SK-N-SH (cell line): ENCODE results near the gene KLHL26. TPM values are rescaled to one million over a fixed set of nuclear protein-coding genes. Genes with fewer than 3 reads are reported as not detected.

Experiments
- CTCF ChIA-PET: fragments of 300-600, 350-600 bp; formaldehyde crosslinking; extraction: SDS; loops from one replicate; lab custom pipeline; 2021; lab: Yijun Ruan, JAX
- POLR2A ChIA-PET: fragments of 350-600 bp; sonication (Branson Sonifier 250); formaldehyde crosslinking; extraction: SDS; loops from one replicate; lab custom pipeline; 2020; ENCODE audit warnings: antibody characterized with exemption, inconsistent platforms; lab: Yijun Ruan, JAX
- DNase-seq: peaks from one replicate; pipeline ENCODE4 v3.0.0; 2012
- H2AFZ ChIP-seq: fragments of 200-600 bp; sonication (generic); 2 replicates; pipeline ENCODE4 v1.8.1; 2016; ENCODE audit warnings: antibody characterized with exemption, mild to moderate bottlenecking, low read depth
- H3F3A ChIP-seq: fragments of 200-600 bp; sonication (generic); replicated peaks from 2 replicates; pipeline ENCODE3; 2016; ENCODE audit warnings: antibody characterized with exemption, mild to moderate bottlenecking; ENCODE audit not compliant: insufficient read depth
- H3K27ac ChIP-seq, 2 experiments: fragments of 200-500 bp in 1 of 2; fragments of 200-600 bp in 1 of 2; sonication (Bioruptor generic) in 1 of 2; sonication (generic), shearing (Covaris generic) in 1 of 2; 2 replicates each; pipeline versions ENCODE4 v1.5.1 to v1.6.1; 2014 to 2016; ENCODE audit warnings: low read depth in 2 of 2, inconsistent platforms in 1 of 2, low read length in 1 of 2, mild to moderate bottlenecking in 1 of 2, mixed read lengths in 1 of 2
- H3K27me3 ChIP-seq: fragments of 200-600 bp; sonication (generic), shearing (Covaris generic); 2 replicates; pipeline ENCODE4 v1.6.1; 2016; ENCODE audit warnings: mixed run types; ENCODE audit not compliant: insufficient read depth
- H3K36me3 ChIP-seq, 2 experiments: fragments of 200-500 bp in 1 of 2; fragments of 200-600 bp in 1 of 2; sonication (Bioruptor generic) in 1 of 2; sonication (generic) in 1 of 2; replicated peaks in 1 of 2; 2 replicates each; pipeline versions ENCODE3 to v1.5.1; 2014 to 2016; ENCODE audit warnings: low read length in 1 of 2, mild to moderate bottlenecking in 1 of 2; ENCODE audit not compliant: insufficient read depth in 2 of 2, control insufficient read depth in 1 of 2
- H3K4me1 ChIP-seq, 2 experiments: fragments of 200-500 bp in 1 of 2; fragments of 200-600 bp in 1 of 2; sonication (Bioruptor generic) in 1 of 2; sonication (generic), shearing (Covaris generic) in 1 of 2; 2 replicates each; pipeline versions ENCODE4 v1.5.1 to v1.6.1; 2014 to 2016; ENCODE audit warnings: low read depth in 1 of 2, low read length in 1 of 2, mixed run types in 1 of 2; ENCODE audit not compliant: insufficient read depth in 2 of 2, control insufficient read depth in 1 of 2
- H3K4me2 ChIP-seq: fragments of 200-600 bp; sonication (generic), shearing (Covaris generic); 2 replicates; pipeline ENCODE4 v1.6.1; 2017; ENCODE audit warnings: mixed run types
- H3K4me3 ChIP-seq, 2 experiments: fragments of 200-500 bp in 1 of 2; fragments of 200-600 bp in 1 of 2; sonication (Bioruptor generic) in 1 of 2; sonication (generic), shearing (Covaris generic) in 1 of 2; 2 replicates each; pipeline versions ENCODE4 v1.5.1 to v1.8.1; 2014 to 2016; ENCODE audit warnings: low read depth in 2 of 2, inconsistent platforms in 1 of 2, low read length in 1 of 2, mild to moderate bottlenecking in 1 of 2, mixed read lengths in 1 of 2, moderate library complexity in 1 of 2
- H3K79me2 ChIP-seq: fragments of 200-600 bp; sonication (generic); 2 replicates; pipeline ENCODE4 v1.8.1; 2017; ENCODE audit warnings: mild to moderate bottlenecking; ENCODE audit not compliant: insufficient read depth
- H3K9ac ChIP-seq: fragments of 200-600 bp; sonication (generic); 2 replicates; pipeline ENCODE4 v1.6.1; 2017; ENCODE audit warnings: mixed run types
- H3K9me2 ChIP-seq: fragments of 200-600 bp; sonication (generic); 2 replicates; pipeline ENCODE4 v1.6.1; 2017; ENCODE audit warnings: mixed run types
- H3K9me3 ChIP-seq: fragments of 200-600 bp; sonication (generic); 2 replicates; pipeline ENCODE4 v1.6.1; 2017; ENCODE audit warnings: mixed run types, mild to moderate bottlenecking, moderate library complexity
- H4K20me1 ChIP-seq: fragments of 200-600 bp; sonication (generic); 2 replicates; pipeline ENCODE4 v1.6.1; 2017; ENCODE audit warnings: mild to moderate bottlenecking, mixed run types; ENCODE audit not compliant: insufficient read depth
- CTCF ChIP-seq: fragments of 200-600 bp; sonication (generic); IDR thresholded peaks from 2 replicates; pipeline ENCODE4 v1.6.1; 2017; ENCODE audit warnings: antibody characterized with exemption, mild to moderate bottlenecking, moderate library complexity
- EP300 ChIP-seq, 2 experiments: IDR thresholded peaks; 2 replicates each; pipeline versions ENCODE4 v1.4.0 to v1.6.1; 2012; ENCODE audit warnings: borderline replicate concordance in 1 of 2, low read depth in 1 of 2, low read length in 1 of 2
- EZH2phosphoT487 ChIP-seq: fragments of 200-600 bp; sonication (generic); IDR thresholded peaks from 2 replicates; pipeline ENCODE4 v1.6.1; 2017; ENCODE audit warnings: low read depth, mixed run types, mild to moderate bottlenecking, antibody characterized with exemption, moderate library complexity, borderline replicate concordance
- FOXJ3 ChIP-seq: sonication (generic); formaldehyde crosslinking; IDR thresholded peaks from 2 replicates; pipeline ENCODE4 v1.5.1; 2020; ENCODE audit warnings: mild to moderate bottlenecking, missing genetic modification reagents
- FOXM1 ChIP-seq: IDR thresholded peaks from 2 replicates; pipeline ENCODE4 v1.4.0; 2012; ENCODE audit warnings: low read depth, mild to moderate bottlenecking
- GABPA ChIP-seq: IDR thresholded peaks from 2 replicates; pipeline ENCODE4 v1.4.0; 2012; ENCODE audit warnings: low read depth, mild to moderate bottlenecking
- IRF3 ChIP-seq: fragments of 150-350 bp; IDR thresholded peaks from 2 replicates; pipeline ENCODE4 v1.6.1; 2016; ENCODE audit warnings: mild to moderate bottlenecking, low read depth, low read length
- JUND ChIP-seq: IDR thresholded peaks from 2 replicates; pipeline ENCODE4 v1.4.0; 2012
- MAX ChIP-seq: IDR thresholded peaks from 2 replicates; pipeline ENCODE4 v1.4.0; 2012; ENCODE audit warnings: low read depth
- MEF2A ChIP-seq: IDR thresholded peaks from 2 replicates; pipeline ENCODE4 v1.4.0; 2012; ENCODE audit warnings: low read depth, borderline replicate concordance
- NRF1 ChIP-seq: IDR thresholded peaks from 2 replicates; pipeline ENCODE4 v1.6.1; 2012; ENCODE audit warnings: low read depth, mild to moderate bottlenecking, low read length
- RXRA ChIP-seq: IDR thresholded peaks from 2 replicates; pipeline ENCODE4 v1.4.0; 2012; ENCODE audit warnings: low read depth, mild to moderate bottlenecking, borderline replicate concordance
- SIN3A ChIP-seq: IDR thresholded peaks from 2 replicates; pipeline ENCODE4 v1.6.1; 2012; ENCODE audit warnings: low read depth, mild to moderate bottlenecking, low read length, moderate library complexity, borderline replicate concordance
- SMC3 ChIP-seq: IDR thresholded peaks from 2 replicates; pipeline ENCODE4 v1.6.1; 2012; ENCODE audit warnings: low read depth, low read length, improper control_type of control experiment
- TEAD4 ChIP-seq: IDR thresholded peaks from 2 replicates; pipeline ENCODE4 v1.4.0; 2012; ENCODE audit warnings: mild to moderate bottlenecking, borderline replicate concordance; ENCODE audit not compliant: insufficient read depth
- USF1 ChIP-seq: IDR thresholded peaks from 2 replicates; pipeline ENCODE4 v1.4.0; 2012; ENCODE audit warnings: low read depth, borderline replicate concordance
- USF2 ChIP-seq: fragments of 150-350 bp; IDR thresholded peaks from 2 replicates; pipeline ENCODE4 v1.6.1; 2017; ENCODE audit warnings: antibody characterized with exemption, low read length, low read depth, borderline replicate concordance
- YY1 ChIP-seq: IDR thresholded peaks from 2 replicates; pipeline ENCODE4 v1.4.0; 2012; ENCODE audit warnings: low read depth, mild to moderate bottlenecking
- WGBS: methylation state at CpG from one replicate; pipeline ENCODE4 v1.1.6; 2017; ENCODE audit warnings: low lambda C conversion rate; 5-methylcytosine and 5-hydroxymethylcytosine counted together
- polyA plus RNA-seq, 3 experiments: library from polyadenylated mRNA; depleted of rRNA; stranded (reverse); fragments of >200 nt; gene quantifications; 2 replicates each; pipeline ENCODE4 v1.2.3, GENCODE V29; 2012

Gene KLHL26
- polyA plus RNA-seq, 1 of the 3 experiments (the other 2 are of a cell fraction), result 4.6 TPM

DNA sequence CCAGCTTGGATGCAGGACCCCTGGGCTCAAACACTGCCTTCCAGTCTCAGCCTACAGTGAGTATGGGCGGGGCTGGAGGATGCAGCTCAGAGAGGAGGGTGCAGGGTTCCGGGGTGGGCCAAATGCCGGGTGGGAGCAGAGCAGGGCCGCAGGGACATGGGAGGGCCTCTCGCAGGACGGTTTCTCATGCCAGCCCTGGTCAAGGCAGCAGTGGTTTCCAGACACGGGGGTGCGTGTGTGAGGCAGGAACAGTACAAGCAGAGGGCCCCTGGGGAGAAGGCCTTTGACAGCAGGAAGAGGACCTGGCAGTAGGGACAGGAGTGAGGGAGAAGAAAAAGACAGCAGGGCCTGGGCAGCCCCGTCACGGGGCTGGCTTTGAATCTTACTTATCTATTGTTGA, 80.8 kb downstream of the KLHL26 start:
- no peaks in the 10 kb centered on the region for H3K9me3 ChIP-seq
- H3K36me3 ChIP-seq, result peaks cover 0 to 3% of the 10 kb centered on the region in 2 experiments
- H3K27ac ChIP-seq, result peak overlapping the region in 1 of 2 experiments; percentile 6; a peak in 1 of 4 replicates
- no peak overlapping the region for H3K9ac ChIP-seq
- WGBS, result 88% methylated on average over 10 of the region's 10 CpGs
- no peaks in the 10 kb centered on the region for H3K9me2 ChIP-seq
- no peaks in the 10 kb centered on the region for H3K27me3 ChIP-seq
- H2AFZ ChIP-seq, result no peak overlapping the region
- H3K4me1 ChIP-seq, result peaks cover 0 to 33% of the 10 kb centered on the region in 2 experiments; a peak in 1 of 4 replicates
- TF ChIP-seq JUND, result no peak
- no peak for TF ChIP-seq MAX
- no peak for TF ChIP-seq SMC3
- no peak for TF ChIP-seq USF1
- no peak for TF ChIP-seq FOXJ3 (CRISPR knock-in tag)
- no peak for TF ChIP-seq SIN3A
- no peak for TF ChIP-seq YY1
- TF ChIP-seq EZH2phosphoT487, result no peak
- no peak for TF ChIP-seq NRF1
- TF ChIP-seq EP300 (IDR thresholded peaks at IDR 0.05; ENCODE audit: borderline replicate concordance in 1 of 2, low read depth in 1 of 2, low read length in 1 of 2), result no peak
- no peak for TF ChIP-seq TEAD4
- no peak for TF ChIP-seq GABPA
- no peak for TF ChIP-seq USF2
- TF ChIP-seq IRF3, result no peak
- no peak for TF ChIP-seq RXRA
- TF ChIP-seq CTCF, result no peak
- TF ChIP-seq MEF2A, result no peak
- TF ChIP-seq FOXM1, result no peak
- TF ChIP-seq, all 33 proteins: peak for 0
- H4K20me1 ChIP-seq, result 0 out of 2 replicates have a peak, but pooled peaks cover 14% of the 10 kb centered on the region
- H3F3A ChIP-seq, result no peaks in the 10 kb centered on the region
- no peak overlapping the region for H3K4me3 ChIP-seq
- ChIA-PET CTCF (interaction anchor here (0.6 to 1.0 kb wide), 4 partner anchors 112 to 1205 kb away, joined by 3 to 5 read pairs (median 3); partner anchors contain the start of gene UPF1), POLR2A (no interaction called here)
- DNase-seq, result no peak
- no peak overlapping the region for H3K4me2 ChIP-seq
- H3K79me2 ChIP-seq, result no peaks in the 10 kb centered on the region
